ENCODE measurements around the gene CDH3.
A peak's percentile ranks its signal among the peaks of the same experiment; 100 is the strongest.

GRCh38 chr16:68724797-68725196 is 79.7 kb downstream of the CDH3 start:
- no peak for TF ChIP-seq CTCF (IDR thresholded peaks at IDR 0.05)
- TF ChIP-seq POLR2A (IDR thresholded peaks at IDR 0.05), result no peak
- peak; percentile 13 for TF ChIP-seq POLR2AphosphoS5 (IDR thresholded peaks at IDR 0.05)
